ENCODE results near the gene COX20. TPM values are rescaled to one million over a fixed set of nuclear protein-coding genes. Genes with fewer than 3 reads are reported as not detected.

The COX20 gene
- total and polyA plus RNA-seq, 2 of the 13 experiments (the other 11 are each of a cell fraction or from before 2014, with no cell fraction given) = 34.4 to 95.8 TPM

- no peak for TF ChIP-seq FOXO1 (CRISPR knock-in tag; IDR thresholded peaks at IDR 0.05)
- no peak for TF ChIP-seq SRF (IDR thresholded peaks at IDR 0.05; ENCODE audit: low read depth, low read length)
- TF ChIP-seq EEA1 (CRISPR knock-in tag; IDR thresholded peaks at IDR 0.05; ENCODE audit: borderline replicate concordance) = 0 out of 2 replicates have a peak, but pooled peaks have one; percentile 21
- no peak; the same call in 1 of the 2 replicates for TF ChIP-seq KAT8 (CRISPR knock-in tag; IDR thresholded peaks at IDR 0.05)
- peak; percentile 17 for TF ChIP-seq ZNF883 (CRISPR knock-in tag; IDR thresholded peaks at IDR 0.05; ENCODE audit: not compliant biosample characterization)
- no peak for TF ChIP-seq TRAFD1 (CRISPR knock-in tag; IDR thresholded peaks at IDR 0.05; ENCODE audit: borderline replicate concordance)
- TF ChIP-seq ZNF766 (CRISPR knock-in tag; IDR thresholded peaks at IDR 0.05; ENCODE audit: borderline replicate concordance) = no peak
- peak; percentile 53 for TF ChIP-seq HOXA9 (CRISPR knock-in tag; IDR thresholded peaks at IDR 0.05; ENCODE audit: borderline replicate concordance)
- TF ChIP-seq ADNP (CRISPR knock-in tag; IDR thresholded peaks at IDR 0.05) = no peak
- no peak for TF ChIP-seq ERF (CRISPR knock-in tag; IDR thresholded peaks at IDR 0.05)
- TF ChIP-seq ZNF724P (CRISPR knock-in tag; IDR thresholded peaks at IDR 0.05; ENCODE audit: borderline replicate concordance) = no peak; the same call in 1 of the 2 replicates
- no peak; the same call in 1 of the 2 replicates for TF ChIP-seq ZBTB42 (CRISPR knock-in tag; IDR thresholded peaks at IDR 0.05)
- TF ChIP-seq TFDP1 (CRISPR knock-in tag; IDR thresholded peaks at IDR 0.05; ENCODE audit: borderline replicate concordance) = no peak
- no peak for TF ChIP-seq ZNF24 (IDR thresholded peaks at IDR 0.05)
- no peak for TF ChIP-seq KMT2B (CRISPR knock-in tag; IDR thresholded peaks at IDR 0.05)
- peak; percentile 60; the same call in 1 of the 2 replicates for TF ChIP-seq ZNF790 (CRISPR knock-in tag; IDR thresholded peaks at IDR 0.05; ENCODE audit: borderline replicate concordance)
- peak; percentile 72; the same call in 1 of the 2 replicates for TF ChIP-seq ZNF598 (CRISPR knock-in tag; IDR thresholded peaks at IDR 0.05; ENCODE audit: borderline replicate concordance)
- no peak for TF ChIP-seq NR2F6 (IDR thresholded peaks at IDR 0.05)
- no peak for TF ChIP-seq NR2F6 (CRISPR knock-in tag; IDR thresholded peaks at IDR 0.05)
- TF ChIP-seq MYPOP (CRISPR knock-in tag; IDR thresholded peaks at IDR 0.05) = peak; percentile 10; the same call in 1 of the 2 replicates
- TF ChIP-seq DDIT3 (CRISPR knock-in tag; IDR thresholded peaks at IDR 0.05) = no peak
- no peak for TF ChIP-seq ARNT (IDR thresholded peaks at IDR 0.05)
- no peak for TF ChIP-seq ZMYM2 (CRISPR knock-in tag; IDR thresholded peaks at IDR 0.05)
- no peak for TF ChIP-seq GTF2F1 (IDR thresholded peaks at IDR 0.05; ENCODE audit: low read length)
- no peak for TF ChIP-seq HOXA7 (CRISPR knock-in tag; IDR thresholded peaks at IDR 0.05)
- peak; percentile 50; the same call in 1 of the 2 replicates for TF ChIP-seq HES4 (CRISPR knock-in tag; IDR thresholded peaks at IDR 0.05; ENCODE audit: borderline replicate concordance)
- TF ChIP-seq ZFAT (CRISPR knock-in tag; conservative IDR thresholded peaks at IDR 0.05) = no peak
Observed at GRCh38 chr1:244863491-244864252, 28.2 kb downstream of the COX20 start (continued).

Measured in HepG2 (cell line).